Stimulated activated CD4-positive, alpha-beta T cell treated with anti-CD3 and anti-CD28 coated beads, Interleukin-4, amount 100 ng/mL, for 4 hours (primary cell): ENCODE results near the gene NPLOC4.
A peak's percentile ranks its signal among the peaks of the same experiment; 100 is the strongest.

Experiments used
- DNase-seq, 2 experiments: peaks; one replicate each; pipeline ENCODE4 v3.0.0-alpha.2; 2020

Gene NPLOC4

DNA sequence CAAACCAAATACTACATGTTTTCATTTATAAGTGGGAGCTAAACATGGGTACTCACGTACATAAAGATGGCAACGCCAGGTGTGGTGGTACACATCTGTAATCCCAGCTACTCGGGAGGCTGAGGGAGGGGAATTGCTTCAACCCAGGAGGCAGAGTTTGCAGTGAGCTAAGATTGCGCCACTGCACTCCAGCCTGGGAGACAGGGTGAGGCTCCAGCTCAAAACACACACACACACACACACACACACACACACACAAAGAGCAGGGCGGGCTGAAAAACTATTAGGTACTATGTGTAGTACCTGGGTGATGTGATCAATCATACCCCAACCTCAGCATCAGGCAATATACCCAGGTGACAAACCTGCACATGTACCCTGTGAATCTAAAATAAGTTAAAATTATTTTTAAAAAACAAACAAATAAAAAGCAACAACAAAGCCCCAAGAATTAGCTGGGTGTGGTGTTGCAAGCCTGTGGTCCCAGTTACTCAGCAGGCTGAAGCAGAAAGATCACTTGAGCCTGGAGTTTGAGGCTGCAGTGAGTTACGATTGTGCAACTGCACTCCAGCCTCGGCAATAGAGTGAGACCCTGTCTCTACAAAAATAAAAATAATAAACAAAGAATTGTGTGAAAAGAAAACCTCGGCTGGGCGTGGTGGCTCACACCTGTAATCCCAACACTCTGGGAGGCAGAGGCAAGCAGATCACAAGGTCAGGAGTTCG, 72.9 kb downstream of the NPLOC4 start:
- no peak for DNase-seq

DNA sequence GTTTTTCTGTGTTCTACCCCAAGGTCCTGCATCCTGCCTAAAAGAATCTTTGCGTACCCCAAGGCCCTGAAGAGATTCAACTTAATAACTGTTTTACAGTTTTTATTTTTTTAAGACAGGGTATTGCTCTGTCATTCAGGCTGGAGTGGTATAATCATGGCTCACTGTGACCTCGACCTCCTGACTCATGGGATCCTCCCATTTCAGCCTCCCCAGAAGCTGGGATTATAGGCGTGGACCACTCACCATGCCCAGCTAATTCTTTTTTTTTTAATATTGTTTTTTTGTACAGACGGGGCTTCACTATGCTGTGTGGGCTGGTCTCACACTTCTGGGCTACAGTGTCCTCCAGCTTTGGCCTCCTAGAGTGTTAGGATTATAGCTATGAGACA, 75.4 kb downstream of the NPLOC4 start:
- DNase-seq: no peak

- no peak for DNase-seq
These were observed 77.7 kb downstream of the NPLOC4 start for GRCh38 chr17:81558941-81559806.

GRCh38 chr17:81558115-81558468, 78.8 kb downstream of the NPLOC4 start:
- no peak for DNase-seq

DNA sequence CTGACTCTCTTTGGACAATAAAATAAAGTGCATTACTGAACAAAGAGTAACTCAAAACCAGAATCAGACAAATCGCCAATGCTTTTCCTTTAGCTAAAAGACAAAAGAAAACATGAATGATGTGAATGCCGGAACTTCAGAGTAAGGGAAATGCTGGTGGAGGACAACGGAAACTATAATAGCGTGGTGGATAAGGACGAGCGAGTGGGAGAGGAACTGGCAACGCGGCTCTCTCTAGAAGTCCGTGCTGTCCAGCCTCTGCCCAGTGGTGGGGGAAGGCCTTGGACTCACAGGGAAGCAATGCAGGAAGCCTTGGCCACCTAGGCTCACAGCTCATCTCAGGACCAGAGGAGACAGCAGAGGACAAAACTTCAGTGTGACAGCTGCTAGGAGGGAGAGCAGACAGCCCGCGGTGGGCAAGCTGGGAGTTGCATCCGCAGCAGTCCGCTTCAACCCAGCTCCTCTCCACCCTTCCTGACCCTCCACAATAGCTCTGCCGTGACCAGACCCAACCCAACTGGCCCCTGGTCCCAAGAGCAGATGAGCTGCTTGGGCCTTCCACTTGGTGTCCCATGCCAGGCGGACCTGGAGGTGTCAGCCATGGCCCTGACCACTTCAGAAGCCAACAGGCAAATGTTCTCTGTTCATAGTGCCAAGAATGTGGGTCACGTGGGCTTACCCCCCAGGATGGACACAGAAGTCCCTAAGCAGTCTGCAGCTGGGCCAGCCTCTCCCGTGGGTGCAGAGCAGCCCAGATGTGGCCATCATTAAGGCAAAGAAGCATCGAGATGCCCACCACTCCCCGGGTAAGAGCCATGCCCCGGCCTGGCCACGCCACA, 79.4 kb downstream of the NPLOC4 start:
- DNase-seq: no peak

DNA sequence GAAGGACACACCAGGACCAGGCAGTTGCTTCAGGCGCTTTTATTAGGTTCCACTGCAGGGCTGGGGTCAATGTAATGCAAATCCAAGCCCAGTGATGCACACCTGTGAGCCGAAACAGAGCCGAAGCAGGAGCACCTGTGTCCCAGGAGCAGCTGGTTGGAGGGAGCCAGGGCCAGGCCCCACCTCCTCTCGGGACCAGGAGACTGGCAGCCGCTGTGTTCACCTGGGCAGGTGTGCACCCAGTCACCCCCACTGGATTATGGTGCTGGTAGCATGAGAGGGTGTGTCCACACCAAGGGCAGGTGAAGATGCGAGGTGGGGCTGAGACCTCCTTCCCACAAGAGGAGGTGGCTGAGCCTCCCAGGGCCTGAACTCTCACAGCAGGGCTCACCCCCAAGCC, 80.0 kb downstream of the NPLOC4 start:
- no peak for DNase-seq

DNA sequence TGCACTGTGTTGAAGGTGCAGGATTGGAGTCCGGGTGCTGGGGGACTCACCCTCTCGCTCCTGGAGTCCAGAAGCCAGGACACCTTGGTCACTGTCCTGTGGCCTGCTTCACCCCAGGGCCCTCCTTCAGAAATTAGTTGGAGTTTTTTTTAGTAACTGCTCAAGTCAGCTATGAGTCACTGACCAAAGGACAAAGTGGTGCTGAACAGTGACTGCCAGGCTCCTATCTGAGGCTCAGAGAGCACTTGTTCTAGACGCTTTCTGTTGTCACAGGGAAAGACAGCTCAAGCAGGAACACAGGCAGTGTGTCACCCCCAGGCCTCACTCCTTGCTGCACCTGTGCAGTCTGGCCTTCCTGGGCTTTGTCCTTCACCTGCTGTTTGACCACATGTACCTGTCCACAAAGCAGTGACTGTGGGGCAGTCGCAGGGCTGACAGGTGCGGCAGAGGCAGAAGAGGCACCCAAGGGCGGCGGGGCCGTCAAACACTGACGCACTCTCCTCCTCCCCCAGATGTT, 80.7 kb downstream of the NPLOC4 start:
- DNase-seq: no peak

- DNase-seq: no peak
These were observed 83.2 kb downstream of the NPLOC4 start for GRCh38 chr17:81553616-81554181.

- peak; percentile 68 to 74 for DNase-seq
These were observed 83.8 kb downstream of the NPLOC4 start for GRCh38 chr17:81553018-81553615.

DNA sequence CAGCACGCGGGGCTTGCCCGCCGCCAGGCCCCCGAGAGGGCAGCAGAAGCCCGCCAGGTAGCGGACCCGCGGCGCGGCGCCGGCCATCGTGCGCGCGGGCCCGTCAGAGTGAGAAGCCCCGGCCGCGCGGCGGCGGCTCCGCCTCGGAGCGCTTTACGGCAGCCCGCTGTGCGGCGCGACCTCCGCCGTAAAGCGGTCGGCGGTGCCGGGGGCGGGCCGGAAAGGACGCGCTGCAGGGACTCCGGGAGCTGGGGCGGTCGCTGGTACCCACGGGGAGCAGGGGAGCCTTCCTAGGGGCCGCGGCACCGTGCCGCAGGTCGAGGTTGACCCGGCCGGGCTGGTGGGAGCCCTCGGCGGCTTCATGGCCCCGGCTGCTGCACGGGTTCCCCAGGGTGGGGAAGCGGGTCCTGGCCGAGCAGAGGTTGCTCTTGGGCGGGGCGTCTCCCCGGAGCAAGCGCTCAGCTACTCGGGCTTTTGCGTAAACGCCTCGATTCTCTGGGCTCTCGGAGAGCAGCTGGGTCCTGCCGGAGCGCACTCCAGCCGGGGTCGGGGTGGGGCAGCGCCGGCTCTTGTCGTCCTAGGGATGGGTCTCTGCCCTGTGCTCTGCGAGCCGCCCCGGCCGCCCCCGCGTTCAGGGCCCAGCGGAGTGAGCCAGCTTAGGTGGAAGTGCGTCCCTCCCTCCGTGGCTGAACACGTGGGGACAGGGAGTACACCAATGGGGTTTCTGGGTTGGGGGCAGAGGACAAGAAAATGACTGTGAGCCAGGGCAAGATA, 84.5 kb downstream of the NPLOC4 start, which contains the start of gene FAAP100:
FAAP100 (minus strand) TSS at position 110 of the 774 bp plus-strand sequence; CDS start at position 87, 23 bp downstream.
- DNase-seq: peak; percentile 76 to 81

- no peak for DNase-seq
These were observed 85.3 kb downstream of the NPLOC4 start for GRCh38 chr17:81551458-81552243.

GRCh38 chr17:81550830-81551457, 86.0 kb downstream of the NPLOC4 start:
- DNase-seq: no peak

GRCh38 chr17:81550285-81550684, 86.6 kb downstream of the NPLOC4 start:
- no peak for DNase-seq

GRCh38 chr17:81549826-81550225, 87.1 kb downstream of the NPLOC4 start:
- no peak for DNase-seq

GRCh38 chr17:81549031-81549557, 87.8 kb downstream of the NPLOC4 start:
- no peak for DNase-seq

GRCh38 chr17:81547614-81547982, 89.3 kb downstream of the NPLOC4 start:
- no peak for DNase-seq

DNA sequence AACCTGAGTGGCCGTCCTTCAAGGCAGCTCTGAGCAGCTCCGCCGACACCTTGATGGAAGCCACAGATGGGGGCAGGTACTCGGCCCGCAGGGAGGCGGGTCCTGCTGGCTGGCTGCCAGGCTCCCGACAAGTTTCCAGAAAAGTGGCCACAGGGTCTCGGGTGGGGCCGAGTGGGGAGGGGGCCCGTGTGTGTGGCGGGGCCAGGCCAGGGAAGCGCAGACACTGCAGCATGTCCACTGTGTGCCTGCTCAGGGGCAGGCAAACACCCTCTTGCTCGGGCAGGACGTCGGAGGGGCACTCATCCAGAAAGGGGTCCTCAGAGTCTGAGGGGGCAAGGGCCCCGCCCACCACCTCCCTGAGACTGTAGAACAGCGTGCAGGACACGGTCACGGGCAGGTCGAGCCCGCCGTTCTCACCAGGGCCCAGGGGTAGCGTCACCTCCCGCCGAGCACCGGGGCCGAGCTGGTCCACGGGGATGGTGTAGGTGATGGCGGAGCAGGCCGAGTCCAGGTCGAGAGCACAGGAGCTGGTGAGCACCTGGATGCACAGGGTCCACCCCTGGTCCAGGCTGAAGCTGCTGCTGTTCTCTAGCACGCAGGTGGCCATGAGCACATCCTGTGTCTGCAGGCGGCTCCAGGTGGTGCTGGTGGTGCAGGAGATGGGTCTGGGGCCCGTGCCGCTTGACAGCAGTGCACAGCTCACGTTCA, 89.9 kb downstream of the NPLOC4 start:
- no peak for DNase-seq

DNA sequence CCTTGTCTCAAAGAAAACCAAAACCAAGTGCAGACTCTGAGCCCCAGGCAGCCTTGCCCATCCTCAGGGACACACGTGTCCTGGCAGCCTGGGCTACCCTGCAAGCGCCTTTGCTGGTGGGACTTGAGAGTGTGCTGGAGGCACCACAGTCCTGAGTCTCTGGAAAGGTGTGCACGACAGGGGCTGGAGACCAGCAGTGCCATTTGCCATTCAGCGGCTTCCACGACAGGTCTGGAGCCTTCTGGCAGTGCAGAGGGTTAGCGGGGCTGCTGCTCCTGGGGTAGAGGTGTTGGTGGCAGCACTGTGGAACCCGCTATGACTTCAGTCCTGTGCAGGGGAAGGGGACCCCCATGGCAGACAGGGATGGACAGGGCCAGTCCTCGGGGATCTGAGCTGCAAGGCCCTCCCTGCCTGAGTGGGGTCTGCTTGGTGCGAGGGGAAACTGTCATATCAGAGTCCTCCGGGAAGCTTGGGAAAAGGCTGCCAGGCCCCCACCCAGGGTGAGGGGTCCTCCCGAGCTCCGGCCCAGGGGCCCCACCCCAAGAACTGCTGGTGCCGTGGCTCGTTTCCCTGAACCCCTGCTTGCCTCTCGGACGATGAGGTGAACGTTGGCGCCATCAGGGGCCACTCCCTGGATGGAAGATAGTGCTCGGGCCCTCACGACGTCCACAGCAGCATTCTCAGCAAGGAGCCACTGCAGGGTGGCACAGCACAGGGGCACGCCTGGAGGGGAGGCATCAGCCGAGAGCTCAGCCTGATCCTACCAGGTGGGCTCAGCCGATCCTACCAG, 91.6 kb downstream of the NPLOC4 start:
- DNase-seq: no peak
